ENCODE data around the gene ECSIT. TPM values are rescaled to one million over a fixed set of nuclear protein-coding genes. Genes with fewer than 3 reads are reported as not detected.

The ECSIT gene
- total and polyA plus RNA-seq, 3 donors from 2014 or later = 28.9 to 58.7 (median 45.4) TPM

DNA sequence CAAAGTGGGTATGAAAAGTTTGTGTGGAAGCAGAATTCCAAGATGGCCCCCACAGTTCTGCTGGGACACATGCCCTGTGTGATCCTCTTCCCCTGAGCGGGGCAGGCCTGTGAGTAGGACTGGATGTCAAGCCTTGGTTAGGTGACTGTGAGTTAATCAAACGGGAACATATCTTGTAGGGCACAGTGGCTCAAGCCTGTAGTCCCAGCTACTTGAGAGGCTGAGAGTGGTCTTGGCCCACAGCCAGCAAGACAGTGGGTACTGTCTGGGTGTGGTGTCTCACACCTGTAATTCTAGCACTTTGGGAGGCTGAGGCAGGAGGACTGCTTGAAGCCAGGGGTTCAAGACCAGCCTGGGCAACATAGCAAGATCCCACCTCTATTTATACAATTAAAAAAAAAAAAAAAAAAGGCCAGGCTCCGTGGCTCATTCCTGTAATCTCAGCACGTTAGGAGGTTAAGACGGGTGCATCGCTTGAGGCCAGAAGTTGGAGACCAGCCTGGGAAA is 29.7 kb downstream of the ECSIT start:
- DNase-seq = no peak
- no peaks in the 10 kb centered on the region for H3K36me3 ChIP-seq (ENCODE audit: low read depth, missing control alignments)

DNA sequence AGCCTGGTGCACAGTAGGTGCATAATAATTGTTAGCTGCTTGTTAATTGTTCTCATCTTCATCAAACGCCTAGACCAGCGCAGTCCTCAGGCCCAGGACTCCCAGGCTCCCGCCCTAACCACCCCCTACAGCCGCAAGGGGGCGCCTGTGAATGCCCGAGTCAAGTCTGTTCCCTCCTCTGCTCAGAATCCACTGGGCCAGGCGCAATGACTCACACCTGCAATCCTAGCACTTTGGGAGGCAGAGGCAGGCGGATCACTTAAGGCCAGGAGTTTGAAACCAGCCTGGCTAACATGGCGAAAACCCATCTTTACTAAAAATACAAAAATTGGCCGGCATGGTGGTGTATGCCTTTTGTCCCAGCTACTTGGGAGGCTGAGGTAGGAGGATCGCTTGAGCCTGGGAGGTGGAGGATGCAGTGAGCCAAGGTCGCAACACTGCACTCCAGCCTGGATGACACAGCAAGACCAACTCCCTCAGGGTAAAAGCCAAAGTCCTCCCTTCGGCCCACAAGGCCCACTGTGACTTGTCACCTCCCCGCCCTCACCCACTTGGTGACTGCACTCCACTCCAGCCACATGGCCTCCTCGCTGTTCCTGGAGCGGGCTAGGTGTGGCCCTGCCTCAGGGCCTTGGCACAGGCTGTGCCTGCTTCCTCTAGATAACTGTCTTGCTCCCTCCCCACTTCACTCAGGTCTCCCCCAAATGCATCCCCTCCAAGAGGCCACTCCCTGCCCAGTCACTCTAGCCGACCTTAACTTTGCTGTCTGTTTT is 32.4 kb downstream of the ECSIT start:
- H3K4me3 ChIP-seq = no peak overlapping the region
- H3K4me1 ChIP-seq = peaks cover 25% of the 10 kb centered on the region
- H3K36me3 ChIP-seq (ENCODE audit: low read depth, missing control alignments) = no peaks in the 10 kb centered on the region
- H3K9me3 ChIP-seq = no peaks in the 10 kb centered on the region
- 66 to 68% methylated on average over 15 to 17 of the region's 17 CpGs for WGBS, 2 donors
- H3K27ac ChIP-seq = no peak overlapping the region
- TF ChIP-seq, protein P1, sequence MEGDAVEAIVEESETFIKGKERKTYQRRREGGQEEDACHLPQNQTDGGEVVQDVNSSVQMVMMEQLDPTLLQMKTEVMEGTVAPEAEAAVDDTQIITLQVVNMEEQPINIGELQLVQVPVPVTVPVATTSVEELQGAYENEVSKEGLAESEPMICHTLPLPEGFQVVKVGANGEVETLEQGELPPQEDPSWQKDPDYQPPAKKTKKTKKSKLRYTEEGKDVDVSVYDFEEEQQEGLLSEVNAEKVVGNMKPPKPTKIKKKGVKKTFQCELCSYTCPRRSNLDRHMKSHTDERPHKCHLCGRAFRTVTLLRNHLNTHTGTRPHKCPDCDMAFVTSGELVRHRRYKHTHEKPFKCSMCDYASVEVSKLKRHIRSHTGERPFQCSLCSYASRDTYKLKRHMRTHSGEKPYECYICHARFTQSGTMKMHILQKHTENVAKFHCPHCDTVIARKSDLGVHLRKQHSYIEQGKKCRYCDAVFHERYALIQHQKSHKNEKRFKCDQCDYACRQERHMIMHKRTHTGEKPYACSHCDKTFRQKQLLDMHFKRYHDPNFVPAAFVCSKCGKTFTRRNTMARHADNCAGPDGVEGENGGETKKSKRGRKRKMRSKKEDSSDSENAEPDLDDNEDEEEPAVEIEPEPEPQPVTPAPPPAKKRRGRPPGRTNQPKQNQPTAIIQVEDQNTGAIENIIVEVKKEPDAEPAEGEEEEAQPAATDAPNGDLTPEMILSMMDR (IDR thresholded peaks at IDR 0.05) = peak; percentile 30 to 55 (median 45)
- no peak for TF ChIP-seq POLR2A (IDR thresholded peaks at IDR 0.05)
- no peaks in the 10 kb centered on the region for H3K27me3 ChIP-seq
- intact Hi-C loops (cut with DNase I; ENCODE audit: low total_unique reads) = no loop called here
- DNase-seq = peak; percentile 61

More for the DNA sequence above, 29.7 kb downstream of the ECSIT start:
- Histone ChIP-seq H3K4me1 (peaks cover 25% of the 10 kb centered on the region), H3K27me3 (no peaks in the 10 kb centered on the region), H3K9me3 (no peaks in the 10 kb centered on the region), H3K4me3 (no peak overlapping the region), H3K27ac (no peak overlapping the region)
- TF ChIP-seq, protein P1 (IDR thresholded peaks at IDR 0.05) = no peak
- TF ChIP-seq POLR2A (IDR thresholded peaks at IDR 0.05) = no peak
- intact Hi-C loops (cut with DNase I; ENCODE audit: low total_unique reads) = no loop called here
- WGBS, 2 donors = 83 to 87% methylated on average over 6 of the region's 6 CpGs

DNA sequence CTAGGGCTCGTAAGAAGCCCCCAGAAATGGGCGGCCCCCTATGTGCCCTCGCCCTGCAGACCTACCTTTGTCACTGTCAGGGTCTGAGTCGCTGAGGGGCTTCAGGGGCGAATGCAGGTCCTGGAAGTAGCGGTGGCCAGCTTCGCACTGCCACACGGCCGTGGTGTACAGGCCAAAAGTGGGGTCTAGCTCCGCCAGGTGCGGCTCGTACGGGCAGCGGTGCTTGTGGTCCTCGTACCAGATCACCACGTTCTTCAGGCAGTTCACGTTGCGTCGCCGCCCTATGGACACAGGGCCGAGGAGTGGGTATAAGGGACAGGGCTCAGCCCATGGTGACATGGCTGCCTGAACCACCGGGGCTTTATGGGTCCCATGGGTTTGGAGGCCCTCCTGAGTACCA is 33.0 kb downstream of the ECSIT start:
- TF ChIP-seq, protein P1 (IDR thresholded peaks at IDR 0.05) = no peak
- no peak for TF ChIP-seq POLR2A (IDR thresholded peaks at IDR 0.05)
- H3K4me1 ChIP-seq = peaks cover 25% of the 10 kb centered on the region
- H3K27ac ChIP-seq = peak overlapping the region in 1 of 2 donors; percentile 39
- H3K9me3 ChIP-seq = no peaks in the 10 kb centered on the region
- intact Hi-C loops (cut with DNase I; ENCODE audit: low total_unique reads) = no loop called here
- no peak for DNase-seq
- WGBS, 2 donors = 88 to 92% methylated on average over 19 to 22 of the region's 22 CpGs
- no peak overlapping the region for H3K4me3 ChIP-seq
- no peaks in the 10 kb centered on the region for H3K36me3 ChIP-seq (ENCODE audit: low read depth, missing control alignments)
- no peaks in the 10 kb centered on the region for H3K27me3 ChIP-seq

DNA sequence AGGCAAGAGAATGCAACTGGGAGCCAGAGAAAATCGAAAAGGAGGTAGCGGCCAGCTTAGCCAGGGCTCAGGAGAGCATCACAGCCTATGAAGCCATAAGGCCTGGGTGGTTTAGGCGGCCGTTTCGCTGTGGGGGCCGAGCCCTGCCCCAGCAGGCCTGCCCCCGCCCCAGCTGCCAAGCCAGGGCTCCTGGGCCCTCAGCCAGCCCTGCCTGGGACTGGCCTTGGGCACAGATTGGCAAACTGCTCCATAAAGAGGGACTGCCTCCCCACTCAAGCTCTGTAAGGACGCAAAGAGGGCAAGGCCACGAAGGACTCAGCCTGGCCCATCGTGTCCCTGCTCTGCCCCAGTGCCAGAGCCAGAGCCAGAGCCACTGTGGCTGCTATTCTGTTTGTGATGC is 33.5 kb downstream of the ECSIT start:
- TF ChIP-seq, protein P1 (IDR thresholded peaks at IDR 0.05) = no peak
- TF ChIP-seq POLR2A (IDR thresholded peaks at IDR 0.05) = no peak
- Histone ChIP-seq H3K27ac (peak overlapping the region; percentile 39 to 50), H3K27me3 (no peaks in the 10 kb centered on the region), H3K9me3 (no peaks in the 10 kb centered on the region), H3K4me3 (no peak overlapping the region), H3K36me3 (ENCODE audit: low read depth, missing control alignments) (no peaks in the 10 kb centered on the region), H3K4me1 (peaks cover 24% of the 10 kb centered on the region)
- peak; percentile 86 for DNase-seq
- 50 to 70% methylated on average over 10 of the region's 10 CpGs for WGBS, 2 donors
- intact Hi-C loops (cut with DNase I; ENCODE audit: low total_unique reads) = no loop called here
